Right atrium auricular region (tissue), 2 donors: ENCODE data around the gene SOX18. TPM values are rescaled to one million over a fixed set of nuclear protein-coding genes. Genes with fewer than 3 reads are reported as not detected.

Experiments
- DNase-seq: peaks from one replicate; pipeline ENCODE4 v3.0.0-alpha.2; 2019; ENCODE audit warnings: low spot score
- H3K27ac ChIP-seq, 2 donors: fragments of 200-600 bp; sonication (generic); 1 replicate in 1 of 2; 2 replicates in 1 of 2; pipeline ENCODE4 v1.5.1; 2016 to 2019
- H3K27me3 ChIP-seq, 2 donors: fragments of 200-600 bp; sonication (generic); one replicate each; pipeline versions ENCODE4 v1.5.1 to v1.6.0; 2017 to 2019
- H3K36me3 ChIP-seq: fragments of 200-600 bp; sonication (generic); one replicate; pipeline ENCODE4 v1.5.1; 2016
- H3K4me1 ChIP-seq, 2 donors: fragments of 200-600 bp; sonication (generic); one replicate each; pipeline versions ENCODE4 v1.5.1 to v1.6.0; 2017 to 2019
- H3K4me3 ChIP-seq, 2 donors: fragments of 200-600 bp; sonication (generic); 1 replicate in 1 of 2; 2 replicates in 1 of 2; pipeline ENCODE4 v1.5.1; 2017 to 2019; ENCODE audit warnings: mild to moderate bottlenecking in 1 of 2, moderate library complexity in 1 of 2
- H3K9me3 ChIP-seq, 2 donors: fragments of 200-600 bp; sonication (generic); one replicate each; pipeline ENCODE4 v1.5.1; 2019
- CTCF ChIP-seq, 2 donors: fragments of 200-600 bp; sonication (generic); IDR thresholded peaks; one replicate each; pipeline ENCODE4 v1.5.1; 2019; ENCODE audit warnings: antibody characterized with exemption in 2 of 2
- total RNA-seq, 2 donors: library from RNA; depleted of rRNA; stranded (reverse); fragments of >200 nt; gene quantifications; one replicate each; pipeline ENCODE4 v1.1.0, GENCODE V29; 2016

SOX18 gene
- total RNA-seq, 2 donors from 2014 or later, result 15.1 to 17.2 TPM

- peaks cover 71% of the 10 kb centered on the region for H3K36me3 ChIP-seq
- no peaks in the 10 kb centered on the region for H3K27me3 ChIP-seq
- no peaks in the 10 kb centered on the region for H3K4me1 ChIP-seq
- H3K9me3 ChIP-seq, result no peaks in the 10 kb centered on the region
- H3K4me3 ChIP-seq, result no peak overlapping the region
- TF ChIP-seq CTCF (IDR thresholded peaks at IDR 0.05), result no peak
- DNase-seq, result no peak
- no peak overlapping the region for H3K27ac ChIP-seq
These were observed 42.5 kb downstream of the SOX18 start for GRCh38 chr20:64006902-64007301.

GRCh38 chr20:64006490-64006889, 42.9 kb downstream of the SOX18 start:
- H3K27ac ChIP-seq, result no peak overlapping the region
- no peaks in the 10 kb centered on the region for H3K4me1 ChIP-seq
- H3K9me3 ChIP-seq, result no peaks in the 10 kb centered on the region
- TF ChIP-seq CTCF (IDR thresholded peaks at IDR 0.05), result no peak
- DNase-seq, result no peak
- no peaks in the 10 kb centered on the region for H3K27me3 ChIP-seq
- peaks cover 73% of the 10 kb centered on the region for H3K36me3 ChIP-seq
- H3K4me3 ChIP-seq, result no peak overlapping the region

DNA sequence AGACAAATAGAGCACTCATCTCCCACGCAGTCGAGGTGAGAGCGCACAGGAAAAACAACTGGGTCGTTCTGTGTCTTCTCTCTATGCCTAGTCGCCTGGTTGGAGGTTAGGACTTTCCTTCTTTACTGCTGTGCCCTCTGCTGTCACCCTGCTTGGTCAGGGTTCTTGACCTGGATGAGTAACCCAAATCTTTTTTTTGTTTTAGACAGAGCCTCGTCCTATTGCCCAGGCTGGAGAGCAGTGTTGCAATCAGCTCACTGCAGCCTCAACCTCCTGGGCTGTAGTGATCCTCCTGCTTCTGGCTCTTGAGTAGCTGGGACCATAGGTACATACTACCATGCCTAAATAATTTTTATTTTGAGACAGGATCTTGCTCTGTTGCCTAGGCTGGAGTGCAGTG, 44.0 kb downstream of the SOX18 start:
- Histone ChIP-seq H3K27ac (no peak overlapping the region), H3K4me1 (no peaks in the 10 kb centered on the region), H3K9me3 (no peaks in the 10 kb centered on the region), H3K4me3 (no peak overlapping the region), H3K36me3 (peaks cover 73% of the 10 kb centered on the region), H3K27me3 (no peaks in the 10 kb centered on the region)
- no peak for TF ChIP-seq CTCF (IDR thresholded peaks at IDR 0.05)
- DNase-seq, result no peak

- Histone ChIP-seq H3K4me1 (no peaks in the 10 kb centered on the region), H3K36me3 (peaks cover 79% of the 10 kb centered on the region), H3K27me3 (no peaks in the 10 kb centered on the region), H3K9me3 (no peaks in the 10 kb centered on the region), H3K4me3 (no peak overlapping the region), H3K27ac (no peak overlapping the region)
- no peak for DNase-seq
- TF ChIP-seq CTCF (IDR thresholded peaks at IDR 0.05), result no peak
These were observed 45.3 kb downstream of the SOX18 start for GRCh38 chr20:64003960-64004725.

DNA sequence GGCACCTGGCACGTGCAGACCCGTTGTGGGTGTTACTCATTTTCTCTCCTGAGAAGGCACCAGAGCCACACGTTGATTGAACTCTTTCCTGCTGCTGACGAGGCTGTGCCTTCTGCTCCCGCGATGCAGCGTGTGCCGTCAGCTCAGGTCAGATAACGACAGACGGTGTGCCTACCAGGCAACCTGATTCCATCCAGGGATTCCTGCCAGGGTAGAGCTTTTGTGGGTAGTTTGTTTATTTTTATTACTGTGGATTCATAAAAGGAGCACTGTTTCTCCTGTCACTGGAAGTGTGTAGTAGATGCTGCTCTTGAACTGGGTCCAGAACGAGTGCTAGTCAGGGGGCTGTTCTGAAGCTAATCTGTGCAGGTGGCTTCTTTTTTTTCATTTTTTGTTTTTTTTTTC, 47.8 kb downstream of the SOX18 start:
- TF ChIP-seq CTCF (IDR thresholded peaks at IDR 0.05), result no peak
- H3K36me3 ChIP-seq, result peaks cover 85% of the 10 kb centered on the region
- no peak overlapping the region for H3K27ac ChIP-seq
- H3K27me3 ChIP-seq, result no peaks in the 10 kb centered on the region
- DNase-seq, result no peak
- H3K9me3 ChIP-seq, result no peaks in the 10 kb centered on the region
- no peaks in the 10 kb centered on the region for H3K4me1 ChIP-seq
- H3K4me3 ChIP-seq, result no peak overlapping the region

DNA sequence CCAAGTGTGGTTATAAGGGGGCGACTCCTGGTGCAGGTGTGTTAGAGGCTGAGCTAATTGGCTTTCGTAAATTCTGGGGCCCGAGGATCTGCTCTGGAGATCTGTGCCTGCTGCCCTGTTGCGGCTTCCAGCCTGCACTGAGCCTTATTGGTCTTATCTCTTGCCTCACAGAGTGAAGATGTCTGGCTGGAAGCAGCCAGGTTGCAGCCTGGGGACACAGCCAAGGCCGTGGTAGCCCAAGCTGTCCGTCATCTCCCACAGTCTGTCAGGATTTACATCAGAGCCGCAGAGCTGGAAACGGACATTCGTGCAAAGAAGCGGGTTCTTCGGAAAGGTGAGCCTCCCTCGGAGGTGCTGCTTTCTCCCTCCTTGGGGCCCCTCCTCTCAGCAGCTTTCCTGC, 48.5 kb downstream of the SOX18 start:
- Histone ChIP-seq H3K36me3 (peaks cover 88% of the 10 kb centered on the region), H3K4me1 (no peaks in the 10 kb centered on the region), H3K9me3 (no peaks in the 10 kb centered on the region), H3K4me3 (no peak overlapping the region), H3K27me3 (no peaks in the 10 kb centered on the region), H3K27ac (no peak overlapping the region)
- TF ChIP-seq CTCF (IDR thresholded peaks at IDR 0.05), result no peak
- DNase-seq, result no peak
